GM19397 (cell line): ENCODE measurements around the gene SLCO2B1.

Experiments used
- ATAC-seq: cut with Tn5 transposase; IDR thresholded peaks from one replicate; pipeline ENCODE4 v1.9.1; 2021; ENCODE audit warnings: mild to moderate bottlenecking, moderate library complexity; ENCODE audit not compliant: unreplicated experiment

Gene SLCO2B1

DNA sequence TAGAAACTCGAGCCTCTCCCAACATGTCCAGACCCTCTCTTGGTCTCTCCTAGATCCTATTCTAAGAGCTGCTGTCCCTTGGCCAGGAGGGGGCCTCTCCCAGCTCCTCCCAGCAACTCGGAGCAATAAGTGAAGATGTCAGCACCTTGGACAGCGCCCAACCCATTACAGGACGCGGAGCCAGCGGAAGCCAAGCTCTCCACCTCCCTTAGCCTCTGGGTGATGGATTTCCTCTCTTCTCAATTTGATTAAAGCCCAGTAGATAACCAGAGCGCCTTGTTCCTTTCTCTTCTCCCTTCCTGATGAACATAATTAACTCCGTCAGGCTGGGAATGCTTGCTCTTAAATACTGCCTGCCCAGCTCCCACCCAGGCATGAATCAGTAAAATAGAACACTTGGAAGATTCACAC is 63.5 kb downstream of the SLCO2B1 start:
- no peak for ATAC-seq

DNA sequence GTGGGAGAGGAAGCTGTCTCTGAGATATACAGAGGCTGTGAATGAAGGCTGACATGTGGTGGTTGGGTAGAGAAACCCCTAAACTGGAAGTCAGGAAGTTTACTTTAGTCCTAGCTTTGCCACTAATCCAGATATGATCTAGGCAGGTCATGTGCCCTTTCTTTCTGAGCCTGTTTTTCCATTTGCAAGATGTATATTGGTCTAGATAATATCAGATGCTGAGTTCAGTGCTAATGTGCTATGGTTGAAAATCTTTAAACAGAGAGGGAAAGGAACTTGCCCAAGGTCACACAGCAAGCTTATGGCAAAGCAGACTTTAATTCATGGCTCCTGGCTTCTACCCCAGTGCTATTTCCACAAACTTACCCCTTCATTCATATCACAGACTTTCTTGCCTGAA is 63.9 kb downstream of the SLCO2B1 start:
- ATAC-seq, result no peak

DNA sequence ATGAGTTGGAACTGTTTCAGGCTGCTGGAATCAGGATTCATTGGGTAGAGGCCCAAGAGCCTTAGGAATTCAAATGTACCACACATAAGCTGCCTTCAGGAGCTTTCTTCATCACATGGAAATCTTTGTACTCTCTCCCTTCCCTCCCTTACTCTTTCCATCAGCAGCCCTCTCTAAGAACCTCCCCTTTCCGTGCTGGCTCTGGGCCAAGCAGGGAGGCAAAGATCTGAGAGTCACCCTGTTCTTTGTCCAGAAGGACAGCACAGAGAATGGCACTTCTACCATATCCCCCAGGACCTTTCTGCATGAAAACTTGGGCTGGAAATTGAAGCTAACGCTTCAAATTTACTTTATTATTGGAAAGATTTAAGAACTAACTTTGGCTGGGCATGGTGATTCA is 69.0 kb downstream of the SLCO2B1 start:
- ATAC-seq, result no peak

DNA sequence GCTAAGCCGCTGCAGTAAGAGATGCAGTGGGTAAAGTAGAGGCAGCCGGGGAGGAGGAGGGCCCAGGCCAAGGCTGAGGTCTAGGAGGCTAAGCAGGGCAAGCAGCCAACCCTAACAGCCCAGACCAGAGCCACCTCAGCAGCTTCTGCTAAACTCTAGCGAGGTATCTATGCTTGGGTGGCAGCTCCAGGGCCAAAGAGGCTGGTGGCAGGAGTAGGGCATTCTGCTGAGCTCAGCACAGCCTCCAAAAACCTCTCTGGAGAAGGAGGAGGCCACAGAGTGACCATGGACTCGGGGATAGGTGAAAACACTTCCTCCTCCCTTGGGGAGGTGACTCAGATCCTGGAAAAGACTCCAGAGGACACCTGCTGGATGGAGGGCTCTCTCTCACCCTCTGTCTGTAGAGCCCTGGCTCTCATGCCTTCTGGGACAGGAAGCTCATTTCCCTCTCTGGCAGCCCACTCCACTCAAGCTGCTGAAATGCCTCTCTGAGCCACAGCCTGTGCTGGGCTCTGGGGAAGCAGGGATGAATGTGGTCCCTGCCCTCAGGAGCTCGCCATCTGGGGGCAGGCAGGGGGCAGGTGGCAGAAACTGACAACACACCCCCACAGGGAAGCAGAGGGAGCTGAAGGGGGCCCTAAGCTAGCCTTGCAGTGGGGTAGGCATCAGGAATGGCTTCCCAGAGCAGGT is 73.2 kb downstream of the SLCO2B1 start:
- ATAC-seq, result no peak

DNA sequence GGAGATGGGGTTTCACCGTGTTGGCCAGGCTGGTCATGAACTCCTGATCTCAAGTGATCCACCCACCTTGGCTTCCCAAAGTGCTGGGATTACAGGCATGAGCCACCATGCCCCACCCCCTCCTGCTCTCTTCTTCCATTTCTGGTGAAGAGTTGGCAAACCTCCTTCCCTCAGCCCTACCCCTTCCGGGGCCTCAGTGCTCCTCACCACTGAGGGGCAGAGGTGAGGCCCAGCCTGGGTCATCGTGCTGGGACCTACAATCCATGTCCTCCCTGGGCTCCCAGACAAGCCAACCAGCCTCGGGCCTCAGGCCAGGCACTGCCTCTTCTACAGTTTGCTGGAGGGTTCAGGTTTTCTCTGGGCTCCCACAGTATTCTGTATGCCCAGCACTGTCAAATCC is 74.9 kb downstream of the SLCO2B1 start:
- no peak for ATAC-seq

DNA sequence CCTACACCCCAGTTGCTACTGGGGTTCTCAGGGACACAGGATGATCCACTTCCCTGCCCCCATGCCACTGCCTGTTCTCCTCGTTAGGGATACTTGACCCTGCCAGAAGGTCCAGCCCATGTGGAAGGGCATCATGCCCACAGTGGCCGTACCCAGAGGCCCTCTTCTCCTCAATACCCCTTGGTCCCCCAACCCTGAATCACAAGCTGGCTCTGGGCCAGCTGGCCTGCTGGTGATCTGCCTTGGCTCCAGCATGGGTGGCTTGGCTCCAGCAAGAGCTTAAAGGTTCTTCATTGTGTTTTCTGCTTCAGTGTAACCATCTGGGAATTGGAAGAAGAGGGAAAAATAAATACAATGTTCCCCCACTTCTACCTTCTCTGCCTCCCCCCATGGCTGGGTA is 78.6 kb downstream of the SLCO2B1 start:
- ATAC-seq, result no peak

DNA sequence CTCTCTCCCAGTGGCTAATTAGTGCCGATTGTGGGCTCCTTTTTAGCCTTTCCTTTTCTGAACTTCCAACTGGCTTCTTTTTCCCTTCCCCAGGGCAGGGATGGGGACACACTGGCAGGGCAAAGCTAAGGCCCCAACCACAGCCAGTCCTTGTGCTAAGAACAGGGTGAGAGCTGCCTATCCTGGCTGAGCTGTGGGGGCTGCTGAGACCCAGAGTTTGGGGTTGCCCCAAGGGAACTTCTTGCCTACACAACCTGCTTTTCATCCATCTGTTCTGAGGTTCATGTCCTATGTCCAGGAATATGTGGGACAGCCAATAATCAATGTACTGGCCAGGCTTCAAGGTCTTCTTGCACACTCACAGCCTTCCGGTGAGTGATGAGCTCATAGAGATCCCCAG is 79.7 kb downstream of the SLCO2B1 start:
- ATAC-seq, result no peak

DNA sequence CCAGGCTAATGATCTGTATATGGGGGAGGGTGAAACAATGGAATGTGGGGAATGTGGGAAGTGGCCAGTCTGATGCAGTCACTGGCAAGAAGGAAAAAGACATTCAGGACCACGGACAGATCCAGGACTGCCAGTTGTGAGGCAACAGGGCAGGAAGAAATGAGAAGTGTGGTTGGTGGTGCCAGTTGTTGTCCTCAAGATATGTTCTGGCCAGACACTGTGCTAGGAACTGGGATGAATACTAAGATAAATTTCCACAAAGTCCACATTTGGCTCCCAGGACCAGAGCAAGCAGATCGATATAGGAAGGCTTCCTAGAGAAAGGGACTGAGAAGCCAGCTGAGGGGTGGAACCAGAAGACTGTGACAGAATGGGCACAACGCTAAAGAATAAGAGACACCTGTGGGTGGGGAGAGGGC is 82.9 kb downstream of the SLCO2B1 start:
- no peak for ATAC-seq

DNA sequence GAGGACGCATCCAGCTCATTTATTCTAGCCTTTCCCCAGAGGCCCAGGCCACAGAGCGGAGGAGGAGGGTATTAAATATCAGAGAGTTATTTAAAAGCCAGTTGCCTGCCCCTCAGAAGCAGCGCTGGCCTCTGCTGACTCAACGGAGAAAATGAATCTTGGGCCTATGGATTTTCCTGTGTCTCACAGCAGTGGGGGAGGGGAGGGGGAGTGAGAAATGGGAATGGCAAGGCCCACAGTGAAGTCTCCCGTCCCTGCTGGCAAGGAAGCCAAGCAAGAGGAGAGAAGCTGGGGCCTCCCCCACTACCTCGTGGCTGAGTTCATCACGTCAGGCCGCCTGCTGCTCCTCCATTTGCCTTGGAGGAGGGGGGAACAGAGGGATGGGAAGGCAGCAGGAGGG is 85.2 kb downstream of the SLCO2B1 start:
- ATAC-seq, result no peak

DNA sequence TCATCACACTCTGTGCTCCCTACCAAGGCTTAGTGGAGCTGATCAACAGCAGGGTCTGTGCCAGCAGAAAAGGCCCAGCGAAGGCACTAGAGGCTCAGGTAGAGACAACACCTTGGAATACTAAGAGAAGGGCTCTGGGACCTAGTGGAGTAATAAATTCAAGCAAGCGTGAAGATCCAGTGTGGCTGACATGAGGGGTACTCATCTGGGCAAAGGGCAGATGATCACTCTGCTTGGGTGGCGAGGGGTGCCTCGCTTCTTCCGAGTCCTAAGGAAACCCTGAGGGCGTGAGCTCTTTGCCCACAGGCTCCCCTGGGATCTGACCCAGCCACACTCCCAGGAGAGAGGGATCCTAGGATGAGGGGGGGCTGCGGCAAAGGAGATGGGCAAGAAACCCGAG is 86.1 kb downstream of the SLCO2B1 start:
- ATAC-seq, result no peak

DNA sequence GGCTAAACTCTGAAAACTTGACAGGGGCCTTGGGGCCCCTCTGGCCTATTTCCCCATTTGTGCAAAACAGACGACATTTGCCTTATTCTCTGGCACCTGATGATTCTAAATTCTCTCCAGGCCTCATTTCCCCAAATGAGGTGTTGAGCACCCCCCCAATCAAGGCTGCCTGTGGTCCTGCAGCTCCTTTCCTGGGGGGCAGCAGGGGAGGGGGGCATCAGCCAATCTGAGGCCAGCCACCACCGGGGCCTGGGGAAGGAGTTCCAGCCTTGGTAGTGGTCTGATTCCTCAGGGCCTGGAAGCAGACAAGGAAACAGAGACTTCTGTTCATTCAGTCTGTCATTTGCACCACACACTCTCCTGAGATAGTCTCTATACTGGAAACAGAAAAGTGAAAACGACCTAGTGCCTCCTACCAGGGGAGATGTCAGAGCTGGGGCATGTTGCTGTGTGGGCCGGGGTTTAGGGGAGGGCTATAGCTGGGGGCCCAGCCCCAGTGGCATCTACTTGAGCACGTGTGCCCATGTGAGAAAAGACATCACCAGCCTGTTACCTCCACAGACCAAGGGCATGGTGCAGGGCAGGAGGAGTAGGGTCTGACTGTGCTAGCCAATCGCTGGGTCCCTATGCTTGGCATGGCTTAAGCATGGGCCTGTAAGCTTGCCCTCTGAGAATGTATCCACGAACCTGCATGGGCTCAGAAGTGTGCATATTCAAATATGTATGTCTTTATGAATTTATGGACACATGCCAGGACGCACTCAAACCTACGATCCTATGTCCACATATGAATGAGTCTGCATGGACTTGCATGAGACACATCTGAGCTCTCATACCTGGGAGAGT is 87.9 kb downstream of the SLCO2B1 start:
- no peak for ATAC-seq

DNA sequence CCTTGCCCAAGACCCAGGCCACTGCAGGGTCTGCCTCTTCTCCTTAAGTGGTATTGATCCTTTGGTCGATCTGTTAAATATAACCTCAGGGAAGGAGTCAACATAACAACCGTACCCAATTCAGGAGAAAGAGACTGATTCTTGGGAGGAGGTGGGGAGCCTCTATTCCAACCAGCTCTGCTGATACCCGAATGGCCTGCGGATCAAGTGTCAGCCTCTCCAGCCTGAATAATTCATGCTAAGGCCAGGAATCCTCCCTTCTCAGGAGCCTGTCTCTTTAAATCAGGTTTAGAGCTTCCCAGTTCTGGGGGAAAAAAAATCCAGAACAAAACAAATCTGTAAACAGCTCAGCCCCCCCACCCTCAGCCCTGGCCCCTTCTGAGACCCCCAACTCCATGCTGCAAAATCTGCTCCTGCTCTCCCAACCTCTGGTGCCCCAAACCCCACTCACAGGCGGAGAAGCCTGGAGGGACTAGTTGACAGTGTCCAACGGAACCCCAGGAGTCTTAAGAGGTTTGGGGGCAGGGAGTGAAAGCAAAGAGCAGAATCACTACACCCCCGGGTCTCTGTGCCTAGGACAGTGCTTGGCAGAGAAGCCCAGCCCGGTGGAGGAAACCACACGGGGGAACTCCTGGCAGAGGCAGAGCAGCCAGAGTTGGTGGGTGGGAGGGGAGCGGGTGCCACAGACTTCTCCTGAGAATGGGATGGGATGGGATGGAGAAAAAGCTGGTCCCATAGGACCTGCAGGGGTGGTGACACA is 88.8 kb downstream of the SLCO2B1 start:
- ATAC-seq, result no peak

DNA sequence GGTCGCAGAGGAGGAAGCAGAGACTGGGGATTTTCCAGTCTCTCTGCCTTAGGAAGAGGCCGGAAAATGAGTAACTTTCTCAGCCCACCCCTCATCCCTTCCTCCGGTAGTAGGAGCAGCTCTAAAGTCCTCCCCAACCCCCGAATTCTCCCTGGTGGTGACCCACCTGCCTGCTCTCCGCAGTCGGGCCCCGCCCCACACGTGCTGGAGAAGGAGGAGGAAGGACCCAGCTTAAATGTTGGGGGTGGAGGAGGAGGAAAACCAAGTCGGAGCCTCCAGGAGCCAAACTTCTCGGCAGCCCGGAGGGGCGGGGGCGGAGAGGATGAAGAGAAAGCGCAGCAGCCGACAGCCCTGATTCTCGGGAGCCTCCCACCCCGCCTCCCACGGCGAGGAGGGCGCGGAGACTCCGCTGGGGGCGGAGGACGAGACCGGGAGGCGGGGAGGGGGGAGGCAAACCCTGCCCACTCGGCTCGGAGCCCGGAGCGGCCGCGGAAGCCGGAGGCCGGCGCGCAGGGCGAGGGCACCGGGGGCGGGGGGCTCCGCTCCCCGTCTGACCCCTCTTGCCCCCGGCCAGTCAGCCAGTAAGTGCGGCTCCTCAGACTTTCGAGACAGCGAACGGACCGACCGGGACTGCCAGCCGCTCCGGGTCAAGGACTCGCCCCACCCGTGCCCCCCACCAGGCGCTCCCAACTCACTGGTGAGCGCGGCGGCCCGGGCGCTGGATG is 89.6 kb downstream of the SLCO2B1 start, which contains the start of gene TPBGL:
Gene TPBGL (plus strand): TSS at position 464 of the 725 bp plus-strand sequence. CDS start 276 bp downstream, outside the sequence.
- ATAC-seq, result no peak

DNA sequence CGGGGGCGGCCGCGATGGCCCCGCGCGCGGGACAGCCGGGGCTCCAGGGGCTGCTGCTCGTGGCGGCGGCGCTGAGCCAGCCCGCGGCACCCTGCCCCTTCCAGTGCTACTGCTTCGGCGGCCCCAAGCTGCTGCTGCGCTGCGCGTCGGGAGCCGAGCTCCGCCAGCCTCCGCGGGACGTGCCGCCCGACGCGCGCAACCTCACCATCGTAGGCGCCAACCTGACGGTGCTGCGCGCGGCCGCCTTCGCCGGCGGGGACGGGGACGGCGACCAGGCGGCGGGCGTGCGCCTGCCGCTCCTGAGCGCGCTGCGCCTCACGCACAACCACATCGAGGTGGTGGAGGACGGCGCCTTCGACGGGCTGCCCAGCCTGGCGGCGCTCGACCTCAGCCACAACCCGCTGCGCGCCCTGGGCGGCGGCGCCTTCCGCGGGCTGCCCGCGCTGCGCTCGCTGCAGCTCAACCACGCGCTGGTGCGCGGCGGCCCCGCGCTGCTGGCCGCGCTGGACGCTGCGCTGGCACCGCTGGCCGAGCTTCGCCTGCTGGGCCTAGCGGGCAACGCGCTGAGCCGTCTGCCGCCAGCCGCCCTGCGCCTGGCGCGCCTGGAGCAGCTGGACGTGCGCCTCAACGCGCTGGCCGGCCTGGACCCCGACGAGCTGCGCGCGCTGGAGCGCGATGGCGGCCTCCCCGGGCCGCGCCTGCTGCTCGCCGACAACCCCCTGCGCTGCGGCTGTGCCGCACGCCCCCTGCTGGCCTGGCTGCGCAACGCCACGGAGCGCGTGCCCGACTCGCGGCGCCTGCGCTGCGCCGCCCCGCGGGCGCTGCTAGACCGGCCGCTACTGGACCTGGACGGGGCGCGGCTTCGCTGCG is 90.4 kb downstream of the SLCO2B1 start:
- peak; percentile 91 for ATAC-seq

DNA sequence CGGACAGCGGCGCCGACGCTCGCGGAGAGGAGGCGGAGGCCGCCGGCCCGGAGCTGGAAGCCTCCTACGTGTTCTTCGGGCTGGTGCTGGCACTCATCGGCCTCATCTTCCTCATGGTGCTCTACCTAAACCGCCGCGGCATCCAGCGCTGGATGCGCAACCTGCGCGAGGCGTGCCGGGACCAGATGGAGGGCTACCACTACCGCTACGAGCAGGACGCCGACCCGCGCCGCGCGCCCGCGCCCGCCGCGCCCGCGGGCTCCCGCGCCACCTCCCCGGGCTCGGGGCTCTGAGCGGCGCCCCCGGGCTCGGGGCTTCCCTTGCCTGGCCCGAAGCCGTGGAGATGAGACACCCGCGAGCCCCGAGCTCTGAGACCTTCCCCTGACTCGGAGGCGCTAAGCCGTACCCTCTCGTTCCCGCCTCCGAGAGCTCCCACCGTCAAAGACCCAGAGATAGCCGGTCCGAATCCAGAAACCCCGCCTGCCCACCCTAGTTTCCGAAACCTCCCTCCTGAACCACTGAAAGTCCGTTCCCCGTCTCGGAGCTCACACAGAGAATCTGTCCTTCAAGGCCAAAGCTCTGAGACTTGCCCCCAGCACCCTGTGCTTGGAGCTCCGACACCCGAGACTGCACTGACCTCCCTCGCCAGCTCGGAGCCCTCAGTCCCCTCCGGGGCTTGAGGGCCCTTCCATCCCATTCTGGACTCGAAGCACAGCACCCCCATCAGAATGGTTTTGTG is 91.2 kb downstream of the SLCO2B1 start:
- no peak for ATAC-seq

DNA sequence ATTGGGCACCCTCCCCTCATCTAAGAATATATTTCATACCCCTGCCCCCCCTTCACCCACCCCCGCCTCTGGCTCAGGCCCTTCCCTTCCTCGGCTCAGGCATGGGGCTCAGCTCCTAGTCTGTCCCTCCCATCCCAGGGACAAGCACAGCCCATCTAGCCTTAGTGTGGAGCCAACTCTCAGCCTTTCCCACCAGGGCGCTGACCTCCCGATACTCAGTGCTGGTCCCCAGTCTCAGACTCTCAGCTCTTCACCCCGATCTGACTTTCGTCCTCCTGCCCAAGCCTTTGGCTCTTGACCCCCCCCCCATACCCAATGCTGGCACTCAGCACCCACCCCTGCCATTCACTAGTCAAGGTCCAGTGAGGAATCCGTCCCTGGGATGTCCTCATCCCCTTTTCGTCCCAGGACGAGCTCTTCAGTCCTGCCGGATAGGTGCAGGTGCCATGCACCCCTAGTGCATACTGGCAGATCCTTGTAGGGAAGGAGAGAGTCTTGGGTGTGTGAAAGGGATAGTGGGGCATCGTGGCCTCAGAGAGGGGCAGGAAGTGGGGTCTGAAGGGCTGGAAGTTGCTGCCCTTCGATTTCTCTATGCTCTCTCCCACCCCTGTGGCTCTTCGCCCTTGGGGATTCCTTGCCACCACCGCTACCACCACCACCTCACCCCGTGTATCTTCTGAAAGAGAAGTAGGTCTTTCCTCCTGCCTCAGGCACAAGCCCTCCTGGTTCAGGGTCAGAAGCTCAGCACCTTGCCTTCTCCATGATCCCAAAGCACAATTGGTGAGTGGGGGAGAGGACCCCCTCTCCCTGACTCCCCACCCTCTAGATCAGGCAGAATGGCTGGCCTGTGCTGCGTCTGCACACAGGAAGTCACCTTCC is 92.1 kb downstream of the SLCO2B1 start:
- ATAC-seq, result no peak

DNA sequence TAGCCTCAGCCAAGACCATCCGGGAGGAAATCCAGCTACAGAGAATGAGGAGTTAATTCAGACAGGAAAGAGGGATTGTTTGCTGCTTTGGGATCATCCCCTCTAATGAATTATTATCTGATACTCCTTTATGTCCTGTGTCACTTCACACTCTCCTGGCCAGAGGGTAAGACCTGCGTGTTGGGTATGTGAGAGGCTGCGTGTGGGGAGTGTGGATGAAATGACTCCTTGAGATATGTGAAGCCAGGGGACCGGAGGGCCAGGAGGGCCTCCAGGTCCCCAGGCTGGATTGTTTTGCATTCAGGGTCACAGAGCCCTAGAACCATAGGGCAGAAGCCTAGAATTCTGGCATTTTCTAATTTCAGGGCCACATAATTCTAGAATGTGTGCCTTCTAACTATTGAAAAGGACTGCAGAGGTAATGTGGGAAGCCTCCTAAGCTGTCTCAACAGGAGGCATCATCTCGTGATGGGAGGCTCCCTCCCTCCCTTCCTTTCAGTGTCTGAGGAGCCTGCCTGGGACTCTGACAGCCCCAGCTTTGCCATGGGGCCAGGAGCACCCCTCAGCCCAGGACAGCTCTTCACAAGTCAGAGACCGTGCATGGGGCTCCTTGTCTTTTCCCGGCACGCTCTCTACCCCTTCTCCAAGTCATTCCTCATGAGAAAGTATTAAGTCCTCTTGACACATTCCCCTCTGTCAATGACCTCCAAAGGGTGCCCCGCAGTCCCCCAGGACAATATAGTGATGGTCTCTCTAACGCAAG is 93.3 kb downstream of the SLCO2B1 start:
- no peak for ATAC-seq
